ENCODE data around the gene SEPTIN12.

- TF ChIP-seq CTCF (conservative IDR thresholded peaks at IDR 0.05) (no peak), EZH2 (IDR thresholded peaks at IDR 0.05; ENCODE audit: low read depth) (no peak)
Observed at GRCh38 chr16:4746991-4747574, 41.1 kb downstream of the SEPTIN12 start.

Data from PC-9 (cell line).